K562 (cell line): ENCODE measurements around the gene REM1. TPM values are rescaled to one million over a fixed set of nuclear protein-coding genes. Genes with fewer than 3 reads are reported as not detected.

Source experiments
- ATAC-seq: fragments of 200-7000 bp; cut with Tn5 transposase; 3 replicates; pipeline ENCODE4 v1.9.1; 2020; ENCODE audit warnings: moderate library complexity
- BruUV-seq: library from RNA; stranded (reverse); fragments of 400-500 nt; replicated peaks from 2 replicates; lab custom pipeline; 2021; lab: Mats Ljungman, UMichigan
- CTCF ChIA-PET: fragments of 300-600 bp; formaldehyde crosslinking; extraction: SDS; loops from one replicate; lab custom pipeline; 2021; ENCODE audit warnings: low intra/inter-chr PET ratio; lab: Yijun Ruan, JAX
- POLR2A ChIA-PET: fragments of 300-600, 350-650 bp; sonication (Branson Sonifier 250); formaldehyde crosslinking; extraction: SDS; loops from one replicate; lab custom pipeline; 2021; ENCODE audit warnings: antibody characterized with exemption, inconsistent platforms; lab: Yijun Ruan, JAX
- DNase-seq, 4 experiments: peaks; one replicate each; pipeline versions ENCODE4 v3.0.0 to v3.0.0-alpha.2; 2011 to 2018; ENCODE audit warnings: low spot score in 3 of 4, mixed read lengths in 3 of 4; ENCODE audit errors: extremely low read depth in 1 of 4
- FAIRE-seq: peaks from 2 replicates; lab custom pipeline; 2011; peaks lifted over from hg19 to GRCh38; lab: Jason Lieb, UNC
- H2AFZ ChIP-seq: 2 replicates; pipeline ENCODE4 v1.6.0; 2011; ENCODE audit warnings: low read depth, low read length, control low read depth, inconsistent platforms
- H3K27ac ChIP-seq: fragments of 200-600 bp; 3 replicates; pipeline ENCODE4 v1.8.0; 2011; ENCODE audit warnings: low read depth, mild to moderate bottlenecking, control low read depth, inconsistent platforms, low read length, moderate library complexity, mixed read lengths; ENCODE audit errors: extremely low read depth
- H3K27me3 ChIP-seq, 2 experiments: fragments of 300-600 bp in 1 of 2; 2 replicates in 1 of 2; 3 replicates in 1 of 2; pipeline versions ENCODE4 v1.6.0 to v1.8.0; 2011; ENCODE audit warnings: inconsistent platforms in 2 of 2, low read length in 2 of 2, mild to moderate bottlenecking in 1 of 2, mixed read lengths in 1 of 2, moderate library complexity in 1 of 2; ENCODE audit not compliant: control insufficient read depth in 2 of 2, insufficient read depth in 2 of 2
- H3K36me3 ChIP-seq: fragments of 300-600 bp; 3 replicates; pipeline ENCODE4 v1.8.0; 2011; ENCODE audit warnings: mild to moderate bottlenecking, low read length, inconsistent platforms; ENCODE audit not compliant: control insufficient read depth, insufficient read depth
- H3K4me1 ChIP-seq, 2 experiments: fragments of 200-600 bp in 1 of 2; replicated peaks in 1 of 2; 2 replicates in 1 of 2; 3 replicates in 1 of 2; pipeline versions ENCODE4 v1.5.1 to v1.8.0; 2011; ENCODE audit warnings: inconsistent platforms in 2 of 2, low read length in 2 of 2, mild to moderate bottlenecking in 1 of 2, mixed read lengths in 1 of 2, moderate library complexity in 1 of 2; ENCODE audit not compliant: control insufficient read depth in 2 of 2, insufficient read depth in 2 of 2
- H3K4me2 ChIP-seq: 2 replicates; pipeline ENCODE4 v1.6.1; 2011; ENCODE audit warnings: low read length, control low read depth, inconsistent platforms, mixed read lengths; ENCODE audit not compliant: insufficient read depth
- H3K4me3 ChIP-seq: fragments of 200-600 bp; sonication (generic), shearing (Covaris generic); 2 replicates; pipeline ENCODE4 v1.5.1; 2016; ENCODE audit warnings: control low read depth, inconsistent platforms
- H3K79me2 ChIP-seq: fragments of 200-600 bp; 3 replicates; pipeline ENCODE4 v1.8.0; 2011; ENCODE audit warnings: low read length, inconsistent platforms; ENCODE audit not compliant: control insufficient read depth, insufficient read depth
- H3K9ac ChIP-seq, 2 experiments: 2 replicates each; pipeline versions ENCODE4 v1.6.0 to v1.6.1; 2011; ENCODE audit warnings: low read depth in 2 of 2, low read length in 2 of 2, control low read depth in 1 of 2, inconsistent platforms in 1 of 2, mild to moderate bottlenecking in 1 of 2, mixed read lengths in 1 of 2; ENCODE audit not compliant: insufficient read depth in 1 of 2
- H3K9me1 ChIP-seq: one replicate; pipeline ENCODE4 v1.6.0; 2011; ENCODE audit warnings: inconsistent platforms, mild to moderate bottlenecking, low read length, moderate library complexity; ENCODE audit not compliant: control insufficient read depth, insufficient read depth
- H3K9me3 ChIP-seq: replicated peaks from 2 replicates; pipeline ENCODE4 v1.5.1; 2011; ENCODE audit warnings: low read depth, low read length, inconsistent platforms; ENCODE audit not compliant: control insufficient read depth, insufficient read depth
- H4K20me1 ChIP-seq: replicated peaks from 2 replicates; pipeline ENCODE4 v1.6.1; 2011; ENCODE audit warnings: low read length, inconsistent platforms, mixed read lengths; ENCODE audit not compliant: control insufficient read depth, insufficient read depth
- CEBPG ChIP-seq, 3 experiments: fragments of 200-800 bp in 1 of 3; sonication (Bioruptor generic) in 1 of 3; sonication (generic) in 1 of 3; formaldehyde crosslinking in 1 of 3; IDR thresholded peaks in 2 of 3; conservative IDR thresholded peaks in 1 of 3; 2 replicates each; pipeline versions ENCODE4 v1.6.1 to v1.8.0; 2016 to 2022; ENCODE audit warnings: missing compliant biosample characterization in 2 of 3, missing genetic modification characterization in 2 of 3, mild to moderate bottlenecking in 1 of 3, missing genetic modification reagents in 1 of 3
- GATAD2B ChIP-seq: fragments of 450-650 bp; IDR thresholded peaks from 2 replicates; pipeline ENCODE4 v1.6.1; 2017; ENCODE audit warnings: mild to moderate bottlenecking, borderline replicate concordance
- WGBS: fragments of 100-300 bp; shearing (Covaris generic); methylation state at CpG from one replicate; pipeline ENCODE4 v1.1.6; 2016; ENCODE audit warnings: low coverage, mixed read lengths; ENCODE audit not compliant: insufficient coverage; ENCODE audit errors: missing lambda C conversion rate; 5-methylcytosine and 5-hydroxymethylcytosine counted together
- in situ Hi-C: fragments of 300-500 bp; cut with MboI; formaldehyde crosslinking; loops from 4 replicates; pipeline ENCODE4 v1.15.0; 2018; ENCODE audit warnings: inconsistent platforms, mixed read lengths
- intact Hi-C: fragments of 100-400 bp; cut with micrococcal nuclease; formaldehyde crosslinking; loops from 2 replicates; pipeline ENCODE4 v1.14.2; 2022
- polyA plus RNA-seq, 8 experiments: library from polyadenylated mRNA; depleted of rRNA in 4 of 8; stranded (reverse) in 5 of 8; unstranded in 3 of 8; fragments of >200 nt; fragmentation: Nextera tagmentation in 2 of 8; fragmentation: Illumina TruSeq in 1 of 8; extraction: Ambion mirVana in 2 of 8; extraction: Trizol in 1 of 8; gene quantifications; 2 replicates each; pipeline versions ENCODE4 v1.2.1 to v1.2.3, GENCODE V29; 2011 to 2014; ENCODE audit warnings: inconsistent platforms in 1 of 8, missing spikeins in 1 of 8
- total RNA-seq, 7 experiments: library from RNA; depleted of rRNA in 6 of 7; stranded (reverse); fragments of >200 nt in 6 of 7; fragmentation: Illumina TruSeq in 2 of 7; extraction: Trizol in 2 of 7; gene quantifications; 2 replicates each; pipeline versions ENCODE4 v1.2.1 to v1.2.3, GENCODE V29; 2011 to 2021; ENCODE audit warnings: low replicate concordance in 1 of 7
- TF ChIP-seq, protein P1 (sequence below), 2 experiments: fragments of 450-650 bp in 1 of 2; sonication (generic) in 1 of 2; formaldehyde crosslinking in 1 of 2; IDR thresholded peaks in 1 of 2; conservative IDR thresholded peaks in 1 of 2; 2 replicates each; pipeline versions ENCODE4 v1.6.1 to v1.8.1; 2016 to 2023; ENCODE audit warnings: mild to moderate bottlenecking in 2 of 2, moderate library complexity in 2 of 2, inconsistent platforms in 1 of 2, missing genetic modification reagents in 1 of 2

The REM1 gene
- total and polyA plus RNA-seq, 9 of the 15 experiments (the other 6 are each of a cell fraction or from before 2014, with no cell fraction given): not detected

DNA sequence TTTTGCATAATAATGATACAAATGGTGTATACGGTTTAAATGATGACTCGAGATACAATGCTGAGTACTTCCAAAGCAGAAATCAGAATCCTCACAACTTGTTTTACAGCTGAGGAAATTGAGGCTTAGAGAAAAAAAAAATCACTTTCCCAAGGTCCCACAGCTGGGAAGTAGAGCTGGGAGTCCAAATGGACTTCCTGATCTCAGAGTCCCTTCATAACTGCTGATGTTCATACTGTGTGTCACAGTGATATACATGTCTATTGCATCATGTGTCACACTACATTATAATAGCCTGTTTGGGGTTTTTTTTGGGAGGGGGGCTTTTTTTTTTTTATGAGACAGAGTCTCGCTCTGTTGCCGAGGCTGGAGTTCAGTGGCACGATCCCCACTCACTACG is 47.6 kb downstream of the REM1 start:
- Histone ChIP-seq H3K9me3 (no peaks in the 10 kb centered on the region), H3K4me2 (no peak overlapping the region), H3K9ac (no peak overlapping the region), H2AFZ (no peak overlapping the region), H3K79me2 (peaks cover 57% of the 10 kb centered on the region), H4K20me1 (peaks cover 7% of the 10 kb centered on the region), H3K4me1 (peaks cover 6 to 12% of the 10 kb centered on the region in 2 experiments; a peak in 2 of 5 replicates), H3K9me1 (no peaks in the 10 kb centered on the region), H3K4me3 (no peak overlapping the region), H3K27me3 (no peaks in the 10 kb centered on the region), H3K27ac (no peak overlapping the region), H3K36me3 (peaks cover 65% of the 10 kb centered on the region)
- ChIA-PET CTCF (interaction anchor here (0.7 kb wide), 1 partner anchor 39 kb away, joined by 3 read pairs; no protein-coding TSS in a partner anchor), POLR2A (interaction anchor here (0.8 to 1.1 kb wide), 3 partner anchors 13 to 24 kb away, joined by 3 read pairs; a partner anchor contains a TSS)
- in situ Hi-C loops: no loop called here
- WGBS: 92% methylated on average over 6 of the region's 6 CpGs
- intact Hi-C loops: no loop called here
- BruUV-seq: no TSS peak
- FAIRE-seq (no peak), DNase-seq (no peak), ATAC-seq (0 out of 3 replicates have a peak, but pooled peaks have one; percentile 20)
- TF ChIP-seq CEBPG (CRISPR knock-in tag; IDR thresholded peaks at IDR 0.05): no peak
- peak; percentile 17 to 27; a peak in 1 of 4 replicates for TF ChIP-seq CEBPG (tag; conservative IDR thresholded peaks at IDR 0.05 in 1 of 2, IDR thresholded peaks at IDR 0.05 in 1 of 2)
- no peak for TF ChIP-seq GATAD2B
- TF ChIP-seq, protein P1, sequence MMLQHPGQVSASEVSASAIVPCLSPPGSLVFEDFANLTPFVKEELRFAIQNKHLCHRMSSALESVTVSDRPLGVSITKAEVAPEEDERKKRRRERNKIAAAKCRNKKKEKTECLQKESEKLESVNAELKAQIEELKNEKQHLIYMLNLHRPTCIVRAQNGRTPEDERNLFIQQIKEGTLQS (IDR thresholded peaks at IDR 0.05): peak; percentile 45
- TF ChIP-seq, protein P1 (CRISPR knock-in tag; conservative IDR thresholded peaks at IDR 0.05): no peak
